Subcutaneous adipose tissue (tissue), 4 donors: Measurements from ENCODE around the gene FZR1. TPM values are rescaled to one million over a fixed set of nuclear protein-coding genes. Genes with fewer than 3 reads are reported as not detected.

ENCODE experiments used
- total RNA-seq, 4 donors: library from RNA; depleted of rRNA; stranded (reverse); fragments of >200 nt; gene quantifications; one replicate each; pipeline ENCODE4 v1.1.0, GENCODE V29; 2016
- TF ChIP-seq, protein P1 (sequence below): fragments of 450-650 bp; IDR thresholded peaks from one replicate; pipeline ENCODE4 v1.5.1; 2016; ENCODE audit warnings: low read depth, mild to moderate bottlenecking, control low read depth, antibody characterized with exemption, moderate library complexity

Gene FZR1
- total RNA-seq, 4 donors from 2014 or later: 8.2 to 28.3 (median 13.0) TPM

- TF ChIP-seq, protein P1, sequence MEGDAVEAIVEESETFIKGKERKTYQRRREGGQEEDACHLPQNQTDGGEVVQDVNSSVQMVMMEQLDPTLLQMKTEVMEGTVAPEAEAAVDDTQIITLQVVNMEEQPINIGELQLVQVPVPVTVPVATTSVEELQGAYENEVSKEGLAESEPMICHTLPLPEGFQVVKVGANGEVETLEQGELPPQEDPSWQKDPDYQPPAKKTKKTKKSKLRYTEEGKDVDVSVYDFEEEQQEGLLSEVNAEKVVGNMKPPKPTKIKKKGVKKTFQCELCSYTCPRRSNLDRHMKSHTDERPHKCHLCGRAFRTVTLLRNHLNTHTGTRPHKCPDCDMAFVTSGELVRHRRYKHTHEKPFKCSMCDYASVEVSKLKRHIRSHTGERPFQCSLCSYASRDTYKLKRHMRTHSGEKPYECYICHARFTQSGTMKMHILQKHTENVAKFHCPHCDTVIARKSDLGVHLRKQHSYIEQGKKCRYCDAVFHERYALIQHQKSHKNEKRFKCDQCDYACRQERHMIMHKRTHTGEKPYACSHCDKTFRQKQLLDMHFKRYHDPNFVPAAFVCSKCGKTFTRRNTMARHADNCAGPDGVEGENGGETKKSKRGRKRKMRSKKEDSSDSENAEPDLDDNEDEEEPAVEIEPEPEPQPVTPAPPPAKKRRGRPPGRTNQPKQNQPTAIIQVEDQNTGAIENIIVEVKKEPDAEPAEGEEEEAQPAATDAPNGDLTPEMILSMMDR: no peak
These were observed 5.5 kb upstream of the FZR1 start, which contains the start of gene DOHH for GRCh38 chr19:3500429-3501101. Gene DOHH (minus strand): TSS chr19:3500674. CDS start chr19:3496814, 3,860 bp downstream.

DNA sequence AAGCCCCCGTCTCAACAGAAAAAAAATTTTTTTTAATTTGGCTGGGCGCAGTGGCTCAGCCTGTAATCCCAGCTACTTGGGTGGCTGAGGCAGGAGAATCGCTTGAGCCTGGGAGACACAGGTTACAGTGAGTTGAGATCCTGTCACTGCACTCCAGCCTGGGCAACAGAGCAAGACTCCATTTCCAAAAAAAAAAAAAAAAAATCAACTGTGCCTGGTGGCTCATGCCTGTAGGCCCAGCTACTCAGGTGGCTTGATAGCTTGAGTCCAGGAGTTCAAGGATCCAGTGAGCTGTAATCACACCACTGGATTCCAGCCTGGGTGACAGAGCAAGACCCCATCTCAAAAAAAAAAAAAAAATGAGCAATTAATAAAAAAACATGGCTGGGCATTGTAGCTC lies 4.3 kb upstream of the FZR1 start:
- TF ChIP-seq, protein P1: no peak

DNA sequence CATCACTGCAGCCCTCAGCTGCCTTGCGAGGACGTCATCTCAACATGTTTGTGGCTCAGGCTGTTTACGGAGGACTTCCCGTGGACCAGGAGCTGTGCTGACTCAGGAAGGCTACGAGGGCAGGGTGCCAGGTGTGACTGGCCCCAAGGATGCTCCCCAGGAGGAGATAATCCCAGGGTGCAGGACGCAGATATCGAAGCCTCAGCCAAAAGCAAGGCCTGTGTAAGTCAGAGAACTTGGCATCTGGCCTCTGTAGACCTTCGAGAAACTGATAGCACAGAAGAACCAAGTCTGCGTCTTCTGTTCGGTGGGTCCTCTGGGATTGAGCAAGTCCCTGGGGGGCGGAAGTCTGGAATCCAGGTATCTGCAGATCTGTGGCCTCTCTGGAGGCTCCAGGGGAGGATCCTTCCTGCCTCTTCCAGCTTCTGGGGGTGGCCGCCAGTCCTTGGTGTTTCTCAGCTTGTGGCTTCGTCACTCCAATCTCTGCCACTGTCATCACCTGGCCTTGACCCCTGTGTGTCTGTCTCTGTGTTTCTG lies 3.0 kb upstream of the FZR1 start:
- TF ChIP-seq, protein P1: no peak

DNA sequence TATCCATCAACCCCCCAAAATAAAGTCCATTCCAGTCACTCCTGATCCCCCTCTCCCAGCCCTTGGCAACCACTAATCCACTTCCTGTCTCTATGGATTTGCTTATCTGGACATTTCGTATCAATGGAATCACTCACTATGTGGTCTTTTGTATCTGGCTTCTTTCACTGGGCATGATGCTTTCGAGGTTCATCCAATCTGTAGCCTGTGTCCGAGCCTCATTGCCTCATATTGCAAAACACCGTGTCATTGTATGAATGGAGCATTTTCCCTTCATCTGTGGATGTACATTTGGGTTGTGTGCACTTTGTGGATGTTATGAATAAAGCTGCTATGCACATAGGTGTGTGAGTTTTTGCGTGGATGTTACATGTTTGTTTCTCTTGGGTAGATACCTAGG lies 1.4 kb upstream of the FZR1 start:
- TF ChIP-seq, protein P1: no peak

DNA sequence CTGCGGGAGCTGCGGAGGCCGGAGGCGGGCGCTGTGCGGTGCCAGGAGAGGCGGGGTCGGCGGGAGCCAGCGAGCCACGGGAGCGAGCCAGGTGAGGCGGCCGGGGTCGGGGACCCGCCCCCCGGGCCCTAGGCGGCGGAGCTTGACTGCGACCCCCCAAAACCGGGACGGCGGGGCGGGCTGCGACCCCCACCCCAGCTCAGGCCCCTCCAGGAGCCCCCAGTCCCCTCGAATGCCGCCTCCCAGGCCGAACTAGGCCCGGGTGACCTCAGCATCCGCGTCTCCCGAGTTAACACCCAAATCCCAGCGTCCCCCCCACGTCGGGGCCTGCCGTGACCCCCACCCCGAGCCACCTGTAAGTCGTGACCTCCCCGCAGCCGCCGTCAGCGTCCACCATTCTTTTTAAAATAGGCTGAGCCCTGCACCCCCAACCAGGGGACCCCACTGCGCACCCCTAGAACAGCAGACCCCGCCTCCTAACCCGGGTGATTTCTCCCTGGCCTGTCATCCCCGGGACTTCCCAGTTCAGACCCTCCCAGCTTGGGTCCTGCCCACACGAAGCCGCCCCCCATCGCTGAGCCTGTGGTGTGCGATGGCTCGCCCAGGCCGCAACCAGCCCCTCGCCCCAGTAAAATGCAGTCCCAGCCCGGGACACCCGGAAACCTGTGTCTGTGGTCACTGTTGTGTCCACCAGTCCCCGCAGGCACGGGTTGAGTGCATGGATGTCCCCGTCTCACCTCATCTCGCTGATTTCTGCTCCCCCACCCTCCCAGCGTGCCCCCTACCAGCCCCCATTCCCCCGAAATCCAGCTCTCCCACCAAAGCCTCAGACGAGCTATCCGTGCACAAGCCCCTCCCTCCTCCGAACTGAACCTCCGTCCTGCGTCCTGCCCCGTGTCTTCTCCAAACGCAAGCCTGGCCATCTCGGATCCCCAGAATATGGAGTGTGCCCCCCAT lies 551 bp downstream of the FZR1 start:
- TF ChIP-seq, protein P1: no peak

- TF ChIP-seq, protein P1: no peak
These were observed 1.4 kb downstream of the FZR1 start for GRCh38 chr19:3507371-3508120.
